WERI-Rb-1 (cell line): ENCODE results near the gene CACNA1I.

Source experiments
- DNase-seq: peaks from one replicate; pipeline ENCODE4 v3.0.0-alpha.2; 2020
- H3K27ac ChIP-seq: fragments of 250-450 bp; sonication (Bioruptor Pico); 2 replicates; pipeline ENCODE4 v1.5.1; 2020; ENCODE audit warnings: mild to moderate bottlenecking, moderate library complexity
- H3K27me3 ChIP-seq: fragments of 250-450 bp; sonication (Bioruptor Pico); 2 replicates; pipeline ENCODE4 v1.5.1; 2021; ENCODE audit warnings: mild to moderate bottlenecking, low read depth, moderate library complexity; ENCODE audit not compliant: insufficient read depth, severe bottlenecking
- H3K36me3 ChIP-seq: fragments of 250-450 bp; sonication (Bioruptor Pico); 2 replicates; pipeline ENCODE4 v1.5.1; 2020; ENCODE audit warnings: mild to moderate bottlenecking, moderate library complexity
- H3K4me3 ChIP-seq: 2 replicates; pipeline ENCODE4 v1.5.1; 2011; ENCODE audit warnings: low read depth, mild to moderate bottlenecking, control low read depth, low read length
- H3K9me3 ChIP-seq: fragments of 250-450 bp; sonication (Bioruptor Pico); 2 replicates; pipeline ENCODE4 v1.5.1; 2021; ENCODE audit warnings: mild to moderate bottlenecking, moderate library complexity; ENCODE audit not compliant: severe bottlenecking
- CTCF ChIP-seq: IDR thresholded peaks from 2 replicates; pipeline ENCODE4 v1.5.1; 2011; ENCODE audit warnings: low read depth, mild to moderate bottlenecking, control low read depth, inconsistent platforms, low read length

The CACNA1I gene

GRCh38 chr22:39554151-39554550 is 16.4 kb upstream of the CACNA1I start:
- H3K4me3 ChIP-seq: no peak overlapping the region
- no peaks in the 10 kb centered on the region for H3K9me3 ChIP-seq
- DNase-seq: no peak
- no peak overlapping the region for H3K27ac ChIP-seq
- TF ChIP-seq CTCF: no peak
- H3K27me3 ChIP-seq: no peaks in the 10 kb centered on the region
- H3K36me3 ChIP-seq: no peaks in the 10 kb centered on the region

- H3K36me3 ChIP-seq: no peaks in the 10 kb centered on the region
- TF ChIP-seq CTCF: peak; percentile 50
- no peaks in the 10 kb centered on the region for H3K9me3 ChIP-seq
- peak overlapping the region; percentile 45 for H3K4me3 ChIP-seq
- H3K27ac ChIP-seq: no peak overlapping the region; the same call in 1 of the 2 replicates
- H3K27me3 ChIP-seq: no peaks in the 10 kb centered on the region
- peak; percentile 77 for DNase-seq
These were observed 13.3 kb upstream of the CACNA1I start for GRCh38 chr22:39556970-39557841.

GRCh38 chr22:39558254-39558727 is 12.3 kb upstream of the CACNA1I start:
- DNase-seq: no peak
- Histone ChIP-seq H3K36me3 (no peaks in the 10 kb centered on the region), H3K27ac (no peak overlapping the region), H3K9me3 (no peaks in the 10 kb centered on the region), H3K4me3 (no peak overlapping the region), H3K27me3 (no peaks in the 10 kb centered on the region)
- TF ChIP-seq CTCF: no peak

- H3K27ac ChIP-seq: no peak overlapping the region
- TF ChIP-seq CTCF: no peak
- no peak overlapping the region for H3K4me3 ChIP-seq
- H3K36me3 ChIP-seq: no peaks in the 10 kb centered on the region
- H3K9me3 ChIP-seq: no peaks in the 10 kb centered on the region
- DNase-seq: no peak
- H3K27me3 ChIP-seq: no peaks in the 10 kb centered on the region
These were observed 11.6 kb upstream of the CACNA1I start for GRCh38 chr22:39558950-39559349.

- H3K36me3 ChIP-seq: no peaks in the 10 kb centered on the region
- no peaks in the 10 kb centered on the region for H3K9me3 ChIP-seq
- no peak overlapping the region for H3K4me3 ChIP-seq
- TF ChIP-seq CTCF: peak; percentile 86
- peak; percentile 61 for DNase-seq
- no peaks in the 10 kb centered on the region for H3K27me3 ChIP-seq
- no peak overlapping the region for H3K27ac ChIP-seq
These were observed 11.0 kb upstream of the CACNA1I start for GRCh38 chr22:39559456-39560105.
